Neural crest cell (in vitro differentiated cells): ENCODE results near the gene KIRREL2. TPM values are rescaled to one million over a fixed set of nuclear protein-coding genes. Genes with fewer than 3 reads are reported as not detected.
A peak's percentile ranks its signal among the peaks of the same experiment; 100 is the strongest.

Source experiments
- DNase-seq: peaks from one replicate; pipeline ENCODE4 v3.0.0; 2021; ENCODE audit warnings: low read depth, mixed read lengths, low spot score
- H3K27ac Mint-ChIP-seq: one replicate; pipeline ENCODE4 v1.8.0; 2021; ENCODE audit warnings: mild to moderate bottlenecking, mixed read lengths; ENCODE audit not compliant: unreplicated experiment
- H3K27me3 Mint-ChIP-seq: 2 replicates; pipeline ENCODE4 v1.8.0; 2021; ENCODE audit warnings: low read depth, mild to moderate bottlenecking, mixed read lengths
- H3K36me3 Mint-ChIP-seq: 2 replicates; pipeline ENCODE4 v1.8.0; 2021; ENCODE audit warnings: low read depth, mild to moderate bottlenecking, mixed read lengths
- H3K4me1 Mint-ChIP-seq: 2 replicates; pipeline ENCODE4 v1.8.0; 2021; ENCODE audit warnings: mixed read lengths
- H3K4me3 Mint-ChIP-seq: one replicate; pipeline ENCODE4 v1.8.0; 2021; ENCODE audit warnings: mild to moderate bottlenecking, mixed read lengths
- H3K9me3 Mint-ChIP-seq: 2 replicates; pipeline ENCODE4 v1.8.0; 2021; ENCODE audit warnings: mixed read lengths
- long read RNA-seq: library from polyadenylated mRNA; unstranded; transcript quantifications from one replicate; pipeline ENCODE4 v2.0.0, GENCODE V29; 2020
- total RNA-seq: library from RNA; stranded (reverse); gene quantifications from 2 replicates; pipeline ENCODE4 v1.2.1, GENCODE V29; 2021
- TF ChIP-seq, protein P1 (sequence below): fragments of 200-600 bp; sonication (generic); conservative IDR thresholded peaks from 2 replicates; pipeline ENCODE4 v1.5.0; 2021; ENCODE audit warnings: antibody characterized with exemption, mild to moderate bottlenecking

KIRREL2 gene
- 4.5 and 5.2 TPM in 2 replicates for total RNA-seq
- long read RNA-seq = 0 reads

DNA sequence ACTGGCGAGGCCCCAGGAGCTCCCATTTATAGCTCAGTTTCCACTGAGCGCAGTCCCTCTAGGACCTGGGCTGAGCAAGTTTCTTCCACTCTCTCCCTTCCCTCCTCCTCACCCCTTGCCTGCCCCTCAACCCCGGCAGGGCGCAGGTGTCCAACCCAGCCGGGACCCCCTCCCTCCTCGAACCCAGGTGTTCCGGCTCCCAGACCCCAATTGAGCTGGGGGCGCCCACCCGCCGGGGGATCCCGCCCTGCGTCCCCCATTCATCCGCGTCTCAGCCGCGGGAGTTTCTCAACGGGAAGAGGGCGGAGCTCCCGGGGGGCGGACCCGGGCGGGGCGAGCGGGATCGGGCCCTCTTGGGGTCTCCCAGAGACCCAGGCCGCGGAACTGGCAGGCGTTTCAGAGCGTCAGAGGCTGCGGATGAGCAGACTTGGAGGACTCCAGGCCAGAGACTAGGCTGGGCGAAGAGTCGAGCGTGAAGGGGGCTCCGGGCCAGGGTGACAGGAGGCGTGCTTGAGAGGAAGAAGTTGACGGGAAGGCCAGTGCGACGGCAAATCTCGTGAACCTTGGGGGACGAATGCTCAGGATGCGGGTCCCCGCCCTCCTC, at the start of gene KIRREL2:
KIRREL2 (plus strand) TSS at position 366 of the 604 bp plus-strand sequence; CDS start at position 575, 209 bp downstream.
- Mint-ChIP-seq H3K36me3 (no peaks in the 10 kb centered on the region), H3K4me3 (peak within 1 kb of the TSS; percentile 85), H3K9me3 (no peaks in the 10 kb centered on the region), H3K4me1 (peaks cover 38% of the 10 kb centered on the region), H3K27ac (peak within 1 kb of the TSS; percentile 50), H3K27me3 (peaks cover 73% of the 10 kb centered on the region)
- peak; percentile 60 for DNase-seq
- TF ChIP-seq, protein P1, sequence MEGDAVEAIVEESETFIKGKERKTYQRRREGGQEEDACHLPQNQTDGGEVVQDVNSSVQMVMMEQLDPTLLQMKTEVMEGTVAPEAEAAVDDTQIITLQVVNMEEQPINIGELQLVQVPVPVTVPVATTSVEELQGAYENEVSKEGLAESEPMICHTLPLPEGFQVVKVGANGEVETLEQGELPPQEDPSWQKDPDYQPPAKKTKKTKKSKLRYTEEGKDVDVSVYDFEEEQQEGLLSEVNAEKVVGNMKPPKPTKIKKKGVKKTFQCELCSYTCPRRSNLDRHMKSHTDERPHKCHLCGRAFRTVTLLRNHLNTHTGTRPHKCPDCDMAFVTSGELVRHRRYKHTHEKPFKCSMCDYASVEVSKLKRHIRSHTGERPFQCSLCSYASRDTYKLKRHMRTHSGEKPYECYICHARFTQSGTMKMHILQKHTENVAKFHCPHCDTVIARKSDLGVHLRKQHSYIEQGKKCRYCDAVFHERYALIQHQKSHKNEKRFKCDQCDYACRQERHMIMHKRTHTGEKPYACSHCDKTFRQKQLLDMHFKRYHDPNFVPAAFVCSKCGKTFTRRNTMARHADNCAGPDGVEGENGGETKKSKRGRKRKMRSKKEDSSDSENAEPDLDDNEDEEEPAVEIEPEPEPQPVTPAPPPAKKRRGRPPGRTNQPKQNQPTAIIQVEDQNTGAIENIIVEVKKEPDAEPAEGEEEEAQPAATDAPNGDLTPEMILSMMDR = no peak

DNA sequence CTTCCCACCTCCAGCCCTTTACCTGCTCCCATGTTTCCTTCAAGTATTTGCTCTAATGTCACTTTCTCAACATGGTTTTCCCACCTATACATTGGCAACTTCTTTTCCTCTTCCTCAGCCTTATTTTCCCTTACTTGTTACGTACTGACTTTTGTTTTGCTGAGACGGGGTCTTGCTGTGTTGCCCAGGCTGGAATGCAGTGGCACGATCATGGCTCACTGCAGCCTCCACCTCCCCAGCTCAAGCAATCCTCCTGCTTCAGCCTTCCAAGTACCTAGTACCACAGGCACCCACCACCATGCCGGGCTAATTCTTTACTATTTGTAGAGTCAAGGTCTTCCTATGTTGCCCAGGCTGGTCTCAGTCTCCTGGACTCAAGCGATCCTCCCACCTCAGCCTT, 49.1 kb upstream of the KIRREL2 start:
- TF ChIP-seq, protein P1 = no peak
- Mint-ChIP-seq H3K4me3 (no peak overlapping the region), H3K4me1 (no peaks in the 10 kb centered on the region), H3K27me3 (peaks cover 41% of the 10 kb centered on the region), H3K36me3 (no peaks in the 10 kb centered on the region), H3K9me3 (no peaks in the 10 kb centered on the region), H3K27ac (no peak overlapping the region)
- DNase-seq = no peak

DNA sequence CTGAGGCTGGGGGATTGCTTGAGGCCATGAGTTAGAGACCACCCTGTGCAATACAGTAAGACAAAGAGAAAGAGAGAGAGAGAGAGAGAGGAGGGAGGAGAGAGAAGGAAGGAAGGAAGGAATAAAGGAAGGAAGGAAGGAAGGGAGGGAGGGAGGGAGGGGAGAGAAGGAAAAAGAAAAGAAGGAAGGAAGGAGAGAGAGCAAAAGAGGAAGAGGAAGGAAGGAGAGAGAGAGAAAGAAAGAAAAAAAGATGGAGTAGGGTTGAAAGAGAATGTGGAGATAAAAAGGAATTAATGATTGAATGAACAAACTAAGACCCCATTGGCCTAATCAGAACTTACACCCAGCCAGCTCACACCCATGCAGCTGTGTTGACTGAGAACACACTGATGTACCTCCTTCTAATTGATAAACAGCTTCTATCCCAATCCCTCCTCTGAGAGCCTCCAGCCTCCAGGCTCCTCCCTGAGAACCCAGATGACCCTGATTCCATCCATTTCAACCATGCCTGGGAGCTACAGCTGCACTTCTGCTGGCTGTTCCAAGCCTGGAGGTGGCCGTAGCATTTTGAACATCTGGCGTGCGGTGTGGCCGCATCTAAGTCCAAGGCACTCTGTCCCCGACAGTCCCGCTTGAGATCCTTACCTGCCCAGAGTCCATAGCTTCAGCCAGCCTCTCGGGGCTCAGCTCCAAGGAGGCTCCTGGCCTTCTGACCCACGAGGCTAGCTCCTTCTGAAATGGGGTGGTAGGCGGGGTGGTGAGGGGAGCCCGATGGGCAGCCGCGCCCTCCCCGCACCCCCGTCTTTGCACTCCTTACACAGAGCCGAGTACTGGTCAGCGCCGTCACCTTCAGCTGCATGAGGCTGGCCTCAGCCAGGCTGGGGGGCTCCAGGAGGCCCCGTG, 45.1 kb upstream of the KIRREL2 start:
- Mint-ChIP-seq H3K27ac (no peak overlapping the region), H3K9me3 (no peaks in the 10 kb centered on the region), H3K27me3 (peaks cover 32% of the 10 kb centered on the region), H3K4me1 (no peaks in the 10 kb centered on the region), H3K4me3 (no peak overlapping the region), H3K36me3 (no peaks in the 10 kb centered on the region)
- TF ChIP-seq, protein P1 = no peak
- no peak for DNase-seq

DNA sequence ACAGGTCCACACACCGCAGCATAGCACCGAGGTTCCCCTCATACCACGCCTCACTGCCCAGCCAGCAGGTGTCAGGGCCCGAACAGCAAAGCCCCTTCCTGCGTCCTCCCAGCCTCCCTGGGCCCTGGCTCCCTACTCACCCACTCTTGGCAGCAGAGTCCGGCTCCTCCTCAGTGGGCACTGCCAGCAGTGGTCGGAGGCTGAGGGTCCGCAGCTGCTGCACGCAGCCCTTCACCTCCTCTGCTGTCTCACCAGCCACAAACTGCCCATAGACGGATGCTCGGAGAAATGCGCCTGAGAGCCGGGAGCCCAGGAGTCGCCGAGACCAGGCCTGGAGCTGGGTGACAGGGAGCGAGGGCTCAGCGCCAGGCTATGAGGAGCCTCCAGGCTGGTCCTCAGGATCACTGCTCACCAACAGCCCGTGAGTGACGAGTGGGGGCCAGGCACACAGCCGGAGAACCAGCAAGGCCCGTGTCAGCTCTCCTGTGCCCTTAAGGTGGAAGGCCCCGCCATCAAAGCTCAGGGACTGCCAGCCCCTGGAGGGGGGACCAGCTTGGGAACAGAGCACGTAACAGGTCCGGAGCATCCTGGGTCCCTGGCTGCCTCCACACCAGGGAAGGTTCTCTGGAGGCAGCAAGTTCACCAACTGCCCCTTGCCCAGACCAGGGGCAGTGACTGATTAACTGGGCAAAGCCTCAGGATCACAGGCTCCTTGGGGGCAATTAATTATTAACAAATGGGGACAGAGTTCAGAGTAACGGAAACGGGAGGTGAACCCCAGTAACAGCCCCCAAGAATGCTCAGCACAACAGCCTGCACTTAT, 44.3 kb upstream of the KIRREL2 start, which contains the start of gene PRODH2:
PRODH2 (minus strand) TSS at position 626 of the 823 bp plus-strand sequence; CDS start at position 586, 40 bp downstream.
- Mint-ChIP-seq H3K27ac (no peak within 1 kb of the TSS), H3K4me3 (no peak within 1 kb of the TSS), H3K27me3 (peaks cover 33% of the 10 kb centered on the region), H3K4me1 (no peaks in the 10 kb centered on the region), H3K9me3 (no peaks in the 10 kb centered on the region), H3K36me3 (no peaks in the 10 kb centered on the region)
- no peak for DNase-seq
- TF ChIP-seq, protein P1 = no peak
